ENCODE results near the gene CDKAL1. TPM values are rescaled to one million over a fixed set of nuclear protein-coding genes. Genes with fewer than 3 reads are reported as not detected.

The CDKAL1 gene
- total and polyA plus RNA-seq, 2 of the 13 experiments (the other 11 are each of a cell fraction or from before 2014, with no cell fraction given) = 9.5 to 27.7 TPM

DNA sequence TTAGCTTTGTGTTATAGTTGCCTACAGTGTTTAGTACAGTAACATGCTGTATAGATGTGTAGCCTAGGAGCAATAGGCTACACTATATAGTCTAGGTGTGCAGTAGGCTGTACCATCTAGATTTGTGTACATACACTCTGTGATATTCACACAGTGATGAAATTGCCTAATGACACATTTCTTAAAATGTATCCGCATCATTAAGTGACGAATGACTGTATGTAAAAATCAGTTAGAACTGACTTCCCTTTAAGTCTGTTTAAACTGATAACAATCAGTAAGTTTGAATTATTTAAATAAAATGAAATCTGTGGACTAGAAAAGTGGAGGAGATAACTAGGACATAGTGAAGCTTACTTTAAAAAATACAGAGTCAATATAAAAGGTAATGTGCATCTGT is 176.1 kb downstream of the CDKAL1 start:
- Histone ChIP-seq H3K9me3 (ENCODE audit: low read length) (no peaks in the 10 kb centered on the region), H3K27me3 (ENCODE audit: control insufficient read depth in 1 of 2, insufficient read depth in 2 of 2, low read length in 2 of 2) (no peaks in the 10 kb centered on the region), H3K4me2 (ENCODE audit: low read depth, low read length) (no peak overlapping the region), H3K9ac (ENCODE audit: insufficient read depth, low read depth, low read length) (no peak overlapping the region), H4K20me1 (ENCODE audit: insufficient read depth, low read length) (no peaks in the 10 kb centered on the region), H2AFZ (ENCODE audit: low read length) (no peak overlapping the region), H3K4me3 (replicated peaks in 1 of 3; ENCODE audit: insufficient read depth in 1 of 3, low read depth in 2 of 3, low read length in 3 of 3) (no peak overlapping the region), H3K79me2 (ENCODE audit: insufficient read depth, low read length) (no peaks in the 10 kb centered on the region), H3K4me1 (ENCODE audit: insufficient read depth, low read length) (peaks cover 30% of the 10 kb centered on the region), H3K27ac (ENCODE audit: extremely low read length, insufficient read depth, low read length) (no peak overlapping the region), H3K36me3 (replicated peaks in 1 of 2; ENCODE audit: control insufficient read depth in 1 of 2, insufficient read depth in 2 of 2, low read length in 2 of 2) (no peaks in the 10 kb centered on the region)
- intact Hi-C loops (cut with micrococcal nuclease; ENCODE audit: unreplicated experiment) (no loop called here), in situ Hi-C loops (cut with HindIII; ENCODE audit: extremely low pct_ligation_motif_present, low pct_unique_long_range_greater_than_20kb) (no loop called here)
- WGBS (ENCODE audit: low lambda C conversion rate) = 98% methylated on average over 2 of the region's 2 CpGs
- DNase-seq (ENCODE audit: low spot score) = no peak
- ChIA-PET CTCF (ENCODE audit: low intra/inter-chr PET ratio, low total read pairs) (no interaction called here), POLR2A (no interaction called here)
- BruUV-seq (replicated peaks) = no TSS peak
- FAIRE-seq = no peak
- ATAC-seq = no peak
- TF ChIP-seq ARNTL (CRISPR knock-in tag; IDR thresholded peaks at IDR 0.05) = no peak
- TF ChIP-seq TP53 (CRISPR knock-in tag; conservative IDR thresholded peaks at IDR 0.05) = no peak
- TF ChIP-seq NFATC3 (CRISPR knock-in tag; IDR thresholded peaks at IDR 0.05) = no peak
- TF ChIP-seq PHF21A (CRISPR knock-in tag; IDR thresholded peaks at IDR 0.05) = no peak
- no peak for TF ChIP-seq GFI1 (CRISPR knock-in tag; IDR thresholded peaks at IDR 0.05; ENCODE audit: borderline replicate concordance)

DNA sequence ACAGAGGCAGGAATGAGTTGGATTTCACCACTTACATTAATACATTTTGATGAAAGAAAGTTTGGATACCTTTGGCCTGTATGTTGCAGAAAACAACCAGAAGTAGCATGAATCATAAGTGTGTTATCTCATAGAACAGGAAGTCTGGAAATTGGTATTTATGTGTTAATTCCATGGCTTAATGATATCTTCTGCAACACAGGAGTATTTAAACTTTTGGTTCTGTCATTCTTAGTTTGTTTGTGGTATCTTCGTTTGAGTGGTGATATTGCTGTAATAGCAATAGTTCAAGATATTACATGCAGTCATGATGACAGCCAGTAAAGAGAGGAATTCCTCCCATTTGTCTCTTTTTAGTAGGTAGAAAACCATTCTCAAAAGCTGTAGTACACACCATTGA is 177.3 kb downstream of the CDKAL1 start:
- no peak overlapping the region for H3K27ac ChIP-seq (ENCODE audit: extremely low read length, insufficient read depth, low read length)
- intact Hi-C loops (cut with micrococcal nuclease; ENCODE audit: unreplicated experiment) = no loop called here
- no TSS peak for BruUV-seq (replicated peaks)
- TF ChIP-seq ZNF232 (CRISPR knock-in tag; IDR thresholded peaks at IDR 0.05; ENCODE audit: borderline replicate concordance) (no peak), SRF (IDR thresholded peaks at IDR 0.05; ENCODE audit: low read depth, low read length) (no peak), EZH2 (conservative IDR thresholded peaks at IDR 0.05; ENCODE audit: low read depth, low read length) (no peak), FOXJ3 (CRISPR knock-in tag; IDR thresholded peaks at IDR 0.05; ENCODE audit: borderline replicate concordance) (no peak), DR1 (CRISPR knock-in tag; IDR thresholded peaks at IDR 0.05) (no peak), HOXA9 (CRISPR knock-in tag; IDR thresholded peaks at IDR 0.05; ENCODE audit: borderline replicate concordance) (no peak)
- TF ChIP-seq, protein P1, sequence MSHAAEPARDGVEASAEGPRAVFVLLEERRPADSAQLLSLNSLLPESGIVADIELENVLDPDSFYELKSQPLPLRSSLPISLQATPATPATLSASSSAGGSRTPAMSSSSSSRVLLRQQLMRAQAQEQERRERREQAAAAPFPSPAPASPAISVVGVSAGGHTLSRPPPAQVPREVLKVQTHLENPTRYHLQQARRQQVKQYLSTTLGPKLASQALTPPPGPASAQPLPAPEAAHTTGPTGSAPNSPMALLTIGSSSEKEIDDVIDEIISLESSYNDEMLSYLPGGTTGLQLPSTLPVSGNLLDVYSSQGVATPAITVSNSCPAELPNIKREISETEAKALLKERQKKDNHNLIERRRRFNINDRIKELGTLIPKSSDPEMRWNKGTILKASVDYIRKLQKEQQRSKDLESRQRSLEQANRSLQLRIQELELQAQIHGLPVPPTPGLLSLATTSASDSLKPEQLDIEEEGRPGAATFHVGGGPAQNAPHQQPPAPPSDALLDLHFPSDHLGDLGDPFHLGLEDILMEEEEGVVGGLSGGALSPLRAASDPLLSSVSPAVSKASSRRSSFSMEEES (CRISPR knock-in tag; IDR thresholded peaks at IDR 0.05) = no peak
- TF ChIP-seq, protein P2, sequence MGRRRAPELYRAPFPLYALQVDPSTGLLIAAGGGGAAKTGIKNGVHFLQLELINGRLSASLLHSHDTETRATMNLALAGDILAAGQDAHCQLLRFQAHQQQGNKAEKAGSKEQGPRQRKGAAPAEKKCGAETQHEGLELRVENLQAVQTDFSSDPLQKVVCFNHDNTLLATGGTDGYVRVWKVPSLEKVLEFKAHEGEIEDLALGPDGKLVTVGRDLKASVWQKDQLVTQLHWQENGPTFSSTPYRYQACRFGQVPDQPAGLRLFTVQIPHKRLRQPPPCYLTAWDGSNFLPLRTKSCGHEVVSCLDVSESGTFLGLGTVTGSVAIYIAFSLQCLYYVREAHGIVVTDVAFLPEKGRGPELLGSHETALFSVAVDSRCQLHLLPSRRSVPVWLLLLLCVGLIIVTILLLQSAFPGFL (CRISPR knock-in tag; IDR thresholded peaks at IDR 0.05) = no peak
- TF ChIP-seq, protein P3, sequence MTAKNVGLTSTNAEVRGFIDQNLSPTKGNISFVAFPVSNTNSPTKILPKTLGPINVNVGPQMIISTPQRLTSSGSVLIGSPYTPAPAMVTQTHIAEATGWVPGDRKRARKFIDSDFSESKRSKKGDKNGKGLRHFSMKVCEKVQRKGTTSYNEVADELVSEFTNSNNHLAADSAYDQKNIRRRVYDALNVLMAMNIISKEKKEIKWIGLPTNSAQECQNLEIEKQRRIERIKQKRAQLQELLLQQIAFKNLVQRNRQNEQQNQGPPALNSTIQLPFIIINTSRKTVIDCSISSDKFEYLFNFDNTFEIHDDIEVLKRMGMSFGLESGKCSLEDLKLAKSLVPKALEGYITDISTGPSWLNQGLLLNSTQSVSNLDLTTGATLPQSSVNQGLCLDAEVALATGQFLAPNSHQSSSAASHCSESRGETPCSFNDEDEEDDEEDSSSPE (CRISPR knock-in tag; IDR thresholded peaks at IDR 0.05) = no peak
- TF ChIP-seq, protein P4, sequence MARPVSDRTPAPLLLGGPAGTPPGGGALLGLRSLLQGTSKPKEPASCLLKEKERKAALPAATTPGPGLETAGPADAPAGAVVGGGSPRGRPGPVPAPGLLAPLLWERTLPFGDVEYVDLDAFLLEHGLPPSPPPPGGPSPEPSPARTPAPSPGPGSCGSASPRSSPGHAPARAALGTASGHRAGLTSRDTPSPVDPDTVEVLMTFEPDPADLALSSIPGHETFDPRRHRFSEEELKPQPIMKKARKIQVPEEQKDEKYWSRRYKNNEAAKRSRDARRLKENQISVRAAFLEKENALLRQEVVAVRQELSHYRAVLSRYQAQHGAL (CRISPR knock-in tag; IDR thresholded peaks at IDR 0.05; ENCODE audit: not compliant biosample characterization) = no peak

More for the DNA sequence above, 177.3 kb downstream of the CDKAL1 start:
- no peak for FAIRE-seq
- H3K4me1 ChIP-seq (ENCODE audit: insufficient read depth, low read length) = peaks cover 19% of the 10 kb centered on the region
- no peak for ATAC-seq
- H2AFZ ChIP-seq (ENCODE audit: low read length) = no peak overlapping the region
- no peak overlapping the region for H3K4me2 ChIP-seq (ENCODE audit: low read depth, low read length)
- DNase-seq (ENCODE audit: low spot score) = no peak
- H3K36me3 ChIP-seq (replicated peaks in 1 of 2; ENCODE audit: control insufficient read depth in 1 of 2, insufficient read depth in 2 of 2, low read length in 2 of 2) = no peaks in the 10 kb centered on the region
- in situ Hi-C loops (cut with HindIII; ENCODE audit: extremely low pct_ligation_motif_present, low pct_unique_long_range_greater_than_20kb) = no loop called here
- H3K9ac ChIP-seq (ENCODE audit: insufficient read depth, low read depth, low read length) = no peak overlapping the region
- 89% methylated on average over 1 of the region's 1 CpG for WGBS (ENCODE audit: low lambda C conversion rate)
- no peaks in the 10 kb centered on the region for H3K27me3 ChIP-seq (ENCODE audit: control insufficient read depth in 1 of 2, insufficient read depth in 2 of 2, low read length in 2 of 2)
- CTCF ChIA-PET (ENCODE audit: low intra/inter-chr PET ratio, low total read pairs) = no interaction called here
- no peaks in the 10 kb centered on the region for H3K9me3 ChIP-seq (ENCODE audit: low read length)
- H3K4me3 ChIP-seq (replicated peaks in 1 of 3; ENCODE audit: insufficient read depth in 1 of 3, low read depth in 2 of 3, low read length in 3 of 3) = no peak overlapping the region
- peaks cover 2% of the 10 kb centered on the region for H3K79me2 ChIP-seq (ENCODE audit: insufficient read depth, low read length)
- POLR2A ChIA-PET = no interaction called here
- no peaks in the 10 kb centered on the region for H4K20me1 ChIP-seq (ENCODE audit: insufficient read depth, low read length)
